ENCODE data around the gene EYA4.

The EYA4 gene

DNA sequence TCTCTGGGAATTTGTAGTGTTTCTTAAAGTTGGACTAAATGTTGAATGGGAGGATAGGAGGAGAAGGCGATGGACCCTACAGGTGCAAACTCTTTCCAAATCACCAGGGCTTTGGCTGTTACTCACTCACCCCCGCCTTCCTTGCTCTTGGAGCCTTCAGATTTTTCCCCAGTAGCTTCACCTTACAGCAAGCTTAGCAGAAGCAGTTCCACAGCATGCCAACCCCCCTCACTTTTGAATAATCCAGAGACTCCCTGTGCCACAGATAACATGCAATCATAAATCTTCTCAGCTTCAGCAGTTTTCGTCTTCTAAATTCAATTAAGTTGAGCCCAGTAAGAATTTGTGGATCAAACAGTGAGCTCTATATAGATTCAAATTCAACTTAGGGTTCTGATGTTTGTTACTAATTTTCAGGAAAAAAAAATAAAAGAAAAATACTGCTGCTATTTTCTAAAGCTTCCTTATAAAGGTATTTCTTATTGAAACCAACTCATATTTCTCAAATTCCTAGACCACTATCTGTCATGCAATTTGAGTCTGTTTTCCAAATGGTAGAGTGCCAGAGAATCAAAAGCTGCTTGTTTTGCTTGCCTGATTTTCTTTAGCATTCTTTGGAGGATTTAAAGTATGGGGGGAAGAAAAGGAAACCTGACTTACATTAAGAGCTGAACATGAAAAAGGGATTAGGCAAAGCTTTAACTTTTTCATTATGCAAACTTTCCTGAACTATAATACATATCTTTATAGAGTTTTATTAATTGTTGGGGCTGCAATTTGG, 166.4 kb downstream of the EYA4 start:
- TF ChIP-seq, protein P1, sequence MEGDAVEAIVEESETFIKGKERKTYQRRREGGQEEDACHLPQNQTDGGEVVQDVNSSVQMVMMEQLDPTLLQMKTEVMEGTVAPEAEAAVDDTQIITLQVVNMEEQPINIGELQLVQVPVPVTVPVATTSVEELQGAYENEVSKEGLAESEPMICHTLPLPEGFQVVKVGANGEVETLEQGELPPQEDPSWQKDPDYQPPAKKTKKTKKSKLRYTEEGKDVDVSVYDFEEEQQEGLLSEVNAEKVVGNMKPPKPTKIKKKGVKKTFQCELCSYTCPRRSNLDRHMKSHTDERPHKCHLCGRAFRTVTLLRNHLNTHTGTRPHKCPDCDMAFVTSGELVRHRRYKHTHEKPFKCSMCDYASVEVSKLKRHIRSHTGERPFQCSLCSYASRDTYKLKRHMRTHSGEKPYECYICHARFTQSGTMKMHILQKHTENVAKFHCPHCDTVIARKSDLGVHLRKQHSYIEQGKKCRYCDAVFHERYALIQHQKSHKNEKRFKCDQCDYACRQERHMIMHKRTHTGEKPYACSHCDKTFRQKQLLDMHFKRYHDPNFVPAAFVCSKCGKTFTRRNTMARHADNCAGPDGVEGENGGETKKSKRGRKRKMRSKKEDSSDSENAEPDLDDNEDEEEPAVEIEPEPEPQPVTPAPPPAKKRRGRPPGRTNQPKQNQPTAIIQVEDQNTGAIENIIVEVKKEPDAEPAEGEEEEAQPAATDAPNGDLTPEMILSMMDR (IDR thresholded peaks at IDR 0.05; ENCODE audit: low read depth, low read length), result no peak
- DNase-seq (ENCODE audit: low read depth, low spot score), result no peak
- in situ Hi-C loops (cut with HindIII; ENCODE audit: low sequenced_read_pairs), result no loop called here
- H3K4me3 ChIP-seq (ENCODE audit: low read depth, low read length), result no peak overlapping the region

DNA sequence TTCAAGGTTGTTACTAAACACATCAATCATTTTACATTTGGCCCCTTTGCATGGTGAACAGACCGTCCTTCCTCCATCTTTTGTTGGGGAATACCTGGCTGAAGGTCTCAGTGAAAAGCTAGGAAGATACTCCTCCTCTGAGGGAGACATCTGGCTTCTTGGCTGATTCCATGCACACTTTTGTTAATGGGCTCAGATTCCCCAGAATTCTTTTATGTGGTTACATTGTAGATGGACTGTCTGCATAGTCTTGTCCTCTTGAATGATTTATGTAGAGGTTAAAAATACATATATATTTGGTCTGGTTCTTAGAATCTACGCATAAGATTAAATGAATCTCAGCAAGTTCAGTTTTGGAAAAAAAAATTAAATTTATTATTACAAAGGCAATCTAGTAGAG, 167.0 kb downstream of the EYA4 start:
- DNase-seq (ENCODE audit: low read depth, low spot score), result no peak

DNA sequence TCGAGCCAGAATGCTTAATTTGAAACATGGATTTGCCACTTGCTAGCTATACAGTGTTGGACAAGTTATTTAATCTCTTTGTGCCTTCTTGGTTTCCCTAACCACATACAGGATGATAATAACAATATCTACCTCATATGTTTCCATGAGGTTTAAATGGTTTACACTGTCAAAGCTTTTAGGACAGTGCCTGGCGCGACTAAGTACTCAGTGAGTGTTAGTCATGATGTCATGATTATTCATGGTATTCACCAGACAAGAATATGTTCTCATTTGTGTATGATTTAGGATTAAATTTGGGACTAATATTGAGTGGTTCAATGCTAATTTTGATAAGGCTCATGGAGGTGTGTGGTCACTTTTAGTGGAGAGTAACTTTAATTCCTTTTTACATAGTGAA, 167.4 kb downstream of the EYA4 start:
- no peak for DNase-seq (ENCODE audit: low read depth, low spot score)
- no peak overlapping the region for H3K4me3 ChIP-seq (ENCODE audit: low read depth, low read length)
- TF ChIP-seq, protein P1 (IDR thresholded peaks at IDR 0.05; ENCODE audit: low read depth, low read length), result no peak
- in situ Hi-C loops (cut with HindIII; ENCODE audit: low sequenced_read_pairs), result no loop called here

More for the DNA sequence above, 167.0 kb downstream of the EYA4 start:
- in situ Hi-C loops (cut with HindIII; ENCODE audit: low sequenced_read_pairs), result no loop called here
- TF ChIP-seq, protein P1 (IDR thresholded peaks at IDR 0.05; ENCODE audit: low read depth, low read length), result no peak
- no peak overlapping the region for H3K4me3 ChIP-seq (ENCODE audit: low read depth, low read length)

DNA sequence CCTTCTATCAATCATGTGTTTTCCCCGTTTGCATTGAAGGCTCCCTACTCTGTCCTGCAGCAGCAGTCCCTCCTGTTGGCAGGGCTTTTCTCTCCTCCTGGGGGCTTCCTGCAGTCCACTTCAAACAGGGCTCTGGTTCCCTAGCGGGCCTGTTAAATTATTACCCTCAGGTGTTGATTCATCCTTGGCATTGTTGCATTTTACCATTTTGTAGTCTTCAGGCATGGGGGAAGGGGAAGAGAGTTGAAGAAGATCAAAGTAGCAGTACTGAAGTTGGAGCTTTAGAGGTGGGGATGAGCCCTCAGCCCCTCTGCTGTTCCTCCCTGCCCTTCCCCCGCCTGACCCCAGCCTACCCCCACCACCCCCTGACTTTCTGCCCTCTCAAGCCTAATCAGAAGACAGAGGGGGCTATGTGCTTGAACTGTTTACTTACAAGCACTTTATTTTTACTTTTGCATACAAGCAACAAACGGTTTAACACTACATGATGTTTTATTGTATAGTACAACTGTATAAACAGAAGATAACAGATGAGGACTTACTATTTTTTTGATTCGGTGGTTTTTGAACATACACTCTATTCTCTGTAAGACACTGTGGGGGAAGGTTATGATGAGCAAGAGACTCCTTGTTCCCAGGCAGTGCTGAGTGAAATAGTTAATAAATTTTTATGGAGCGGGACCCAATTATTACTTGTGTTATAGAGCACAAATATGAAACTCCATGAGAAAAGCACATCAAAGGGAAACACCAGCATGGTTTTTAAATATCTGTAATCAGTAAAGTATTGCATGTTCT, 169.7 kb downstream of the EYA4 start:
- DNase-seq (ENCODE audit: low read depth, low spot score), result no peak
- in situ Hi-C loops (cut with HindIII; ENCODE audit: low sequenced_read_pairs), result no loop called here
- TF ChIP-seq, protein P1 (IDR thresholded peaks at IDR 0.05; ENCODE audit: low read depth, low read length), result no peak
- H3K4me3 ChIP-seq (ENCODE audit: low read depth, low read length), result no peak overlapping the region

DNA sequence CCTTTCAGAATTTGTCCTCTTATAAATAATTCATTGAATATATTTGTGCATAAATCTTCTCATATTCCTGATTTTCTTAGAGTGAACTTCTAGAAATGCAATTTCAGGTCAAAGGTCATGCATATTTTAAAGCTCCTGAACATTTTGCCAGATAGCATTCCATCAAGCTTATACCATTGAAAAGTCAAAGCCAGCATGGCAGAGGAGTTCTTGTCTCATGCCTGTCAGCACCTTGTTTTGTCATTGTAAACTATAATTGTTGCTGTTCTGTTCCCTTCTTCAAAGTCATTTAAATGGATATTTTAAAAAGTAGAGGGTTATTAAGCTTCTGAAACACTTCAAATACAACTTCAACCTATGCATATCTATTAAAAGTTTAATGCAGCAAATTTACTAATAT, 170.6 kb downstream of the EYA4 start:
- TF ChIP-seq, protein P1 (IDR thresholded peaks at IDR 0.05; ENCODE audit: low read depth, low read length), result no peak
- no peak for DNase-seq (ENCODE audit: low read depth, low spot score)
- in situ Hi-C loops (cut with HindIII; ENCODE audit: low sequenced_read_pairs), result no loop called here
- no peak overlapping the region for H3K4me3 ChIP-seq (ENCODE audit: low read depth, low read length)

DNA sequence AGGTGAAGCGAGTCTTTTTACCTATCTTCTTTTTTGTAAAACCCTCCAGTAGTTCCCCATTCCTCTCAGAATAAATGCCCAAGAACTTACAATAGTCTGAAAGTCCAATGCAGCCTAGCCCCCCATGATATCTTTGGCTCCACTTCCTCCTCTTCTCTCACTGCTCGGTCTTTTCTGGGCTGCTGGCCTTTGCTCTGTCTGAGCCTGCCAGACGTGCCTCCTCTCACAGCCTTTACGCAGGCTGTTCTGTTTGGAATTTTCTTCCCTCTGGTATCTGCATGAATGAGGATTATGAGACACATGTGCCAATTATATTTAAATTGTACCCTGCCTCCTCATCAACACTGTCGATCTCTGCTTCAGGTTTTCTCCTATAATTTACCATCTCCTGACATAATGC, 174.1 kb downstream of the EYA4 start:
- in situ Hi-C loops (cut with HindIII; ENCODE audit: low sequenced_read_pairs), result no loop called here
- H3K4me3 ChIP-seq (ENCODE audit: low read depth, low read length), result no peak overlapping the region
- no peak for DNase-seq (ENCODE audit: low read depth, low spot score)
- TF ChIP-seq, protein P1 (IDR thresholded peaks at IDR 0.05; ENCODE audit: low read depth, low read length), result no peak
